Sigmoid colon (tissue), 7 donors: ENCODE results near the gene NHS. TPM values are rescaled to one million over a fixed set of nuclear protein-coding genes. Genes with fewer than 3 reads are reported as not detected.

Experiments
- DNase-seq: peaks from one replicate; pipeline ENCODE4 v3.0.0-alpha.2; 2019
- H3K27ac ChIP-seq, 4 donors: fragments of 200-600 bp; sonication (generic); one replicate each; pipeline ENCODE4 v1.5.1; 2016 to 2019; ENCODE audit warnings: mild to moderate bottlenecking in 1 of 4
- H3K27me3 ChIP-seq, 3 donors: fragments of 200-600 bp; sonication (generic); one replicate each; pipeline ENCODE4 v1.5.1; 2019; ENCODE audit warnings: mild to moderate bottlenecking in 1 of 3
- H3K36me3 ChIP-seq, 4 donors: fragments of 200-600 bp; sonication (generic); one replicate each; pipeline ENCODE4 v1.5.1; 2016 to 2019
- H3K4me1 ChIP-seq, 4 donors: fragments of 200-600 bp; sonication (generic); one replicate each; pipeline ENCODE4 v1.5.1; 2017 to 2019
- H3K4me3 ChIP-seq, 4 donors: fragments of 200-600 bp; sonication (generic); one replicate each; pipeline ENCODE4 v1.5.1; 2017 to 2019; ENCODE audit warnings: mild to moderate bottlenecking in 2 of 4, moderate library complexity in 1 of 4
- H3K9me3 ChIP-seq, 4 donors: fragments of 200-600 bp in 3 of 4; sonication (generic) in 3 of 4; one replicate each; pipeline versions ENCODE4 v1.5.1 to v1.6.1; 2013 to 2019
- EP300 ChIP-seq, 4 donors: sonication (generic); formaldehyde crosslinking; IDR thresholded peaks; one replicate each; pipeline ENCODE4 v1.6.1; 2017; ENCODE audit warnings: antibody characterized with exemption in 4 of 4
- POLR2A ChIP-seq, 2 donors: fragments of 450-650 bp; IDR thresholded peaks; one replicate each; pipeline ENCODE4 v1.6.1; 2016; ENCODE audit warnings: antibody characterized with exemption in 2 of 2, mild to moderate bottlenecking in 2 of 2, moderate library complexity in 2 of 2
- POLR2AphosphoS5 ChIP-seq, 4 donors: sonication (generic); formaldehyde crosslinking; IDR thresholded peaks; one replicate each; pipeline ENCODE4 v1.6.1; 2017; ENCODE audit warnings: antibody characterized with exemption in 4 of 4
- WGBS, 2 donors: extraction: QIAGEN DNeasy Blood & Tissue Kit; methylation state at CpG; one replicate each; pipeline ENCODE4 v1.1.7; 2013; 5-methylcytosine and 5-hydroxymethylcytosine counted together
- intact Hi-C: fragments of 100-400 bp; cut with DNase I; formaldehyde crosslinking; loops from one replicate; pipeline ENCODE4 v1.15.1; 2023
- polyA plus RNA-seq, 3 donors: library from polyadenylated mRNA; stranded (reverse); fragments of 200-250 nt; gene quantifications; one replicate each; pipeline ENCODE4 v1.2.3, GENCODE V29; 2013
- total RNA-seq, 4 donors: library from RNA; depleted of rRNA; stranded (reverse); fragments of >200 nt; gene quantifications; one replicate each; pipeline ENCODE4 v1.1.0, GENCODE V29; 2016
- TF ChIP-seq, protein P1 (sequence below), 4 experiments: fragments of 450-650 bp in 3 of 4; fragments of 200-600 bp in 1 of 4; IDR thresholded peaks; one replicate each; pipeline ENCODE4 v1.5.1; 2016 to 2019; ENCODE audit warnings: antibody characterized with exemption in 4 of 4, mild to moderate bottlenecking in 3 of 4, moderate library complexity in 2 of 4
- donor health status: healthy with polysubstance abuse.
- donor health status: Bipolar disorder and iron deficiency.
- donor health status: healthy.

The NHS gene
- total and polyA plus RNA-seq, 7 donors, result under 0.01 to 22.7 (median 9.3) TPM

- no peak overlapping the region for H3K4me3 ChIP-seq
- 88 to 95% methylated on average over 4 of the region's 4 CpGs for WGBS, 2 donors
- no peaks in the 10 kb centered on the region for H3K4me1 ChIP-seq
- intact Hi-C loops, result no loop called here
- H3K9me3 ChIP-seq, result no peaks in the 10 kb centered on the region
- no peaks in the 10 kb centered on the region for H3K27me3 ChIP-seq
- no peak for TF ChIP-seq POLR2AphosphoS5 (IDR thresholded peaks at IDR 0.05)
- TF ChIP-seq EP300 (IDR thresholded peaks at IDR 0.05), result no peak
- TF ChIP-seq, protein P1, sequence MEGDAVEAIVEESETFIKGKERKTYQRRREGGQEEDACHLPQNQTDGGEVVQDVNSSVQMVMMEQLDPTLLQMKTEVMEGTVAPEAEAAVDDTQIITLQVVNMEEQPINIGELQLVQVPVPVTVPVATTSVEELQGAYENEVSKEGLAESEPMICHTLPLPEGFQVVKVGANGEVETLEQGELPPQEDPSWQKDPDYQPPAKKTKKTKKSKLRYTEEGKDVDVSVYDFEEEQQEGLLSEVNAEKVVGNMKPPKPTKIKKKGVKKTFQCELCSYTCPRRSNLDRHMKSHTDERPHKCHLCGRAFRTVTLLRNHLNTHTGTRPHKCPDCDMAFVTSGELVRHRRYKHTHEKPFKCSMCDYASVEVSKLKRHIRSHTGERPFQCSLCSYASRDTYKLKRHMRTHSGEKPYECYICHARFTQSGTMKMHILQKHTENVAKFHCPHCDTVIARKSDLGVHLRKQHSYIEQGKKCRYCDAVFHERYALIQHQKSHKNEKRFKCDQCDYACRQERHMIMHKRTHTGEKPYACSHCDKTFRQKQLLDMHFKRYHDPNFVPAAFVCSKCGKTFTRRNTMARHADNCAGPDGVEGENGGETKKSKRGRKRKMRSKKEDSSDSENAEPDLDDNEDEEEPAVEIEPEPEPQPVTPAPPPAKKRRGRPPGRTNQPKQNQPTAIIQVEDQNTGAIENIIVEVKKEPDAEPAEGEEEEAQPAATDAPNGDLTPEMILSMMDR (IDR thresholded peaks at IDR 0.05), result no peak
- TF ChIP-seq POLR2A (IDR thresholded peaks at IDR 0.05), result no peak
- DNase-seq, result no peak
- H3K27ac ChIP-seq, result no peak overlapping the region
- H3K36me3 ChIP-seq, result peaks cover 0 to 9% (median 0%) of the 10 kb centered on the region in 4 donors
Observed at GRCh38 chrX:17721715-17722114, 346.7 kb downstream of the NHS start.

DNA sequence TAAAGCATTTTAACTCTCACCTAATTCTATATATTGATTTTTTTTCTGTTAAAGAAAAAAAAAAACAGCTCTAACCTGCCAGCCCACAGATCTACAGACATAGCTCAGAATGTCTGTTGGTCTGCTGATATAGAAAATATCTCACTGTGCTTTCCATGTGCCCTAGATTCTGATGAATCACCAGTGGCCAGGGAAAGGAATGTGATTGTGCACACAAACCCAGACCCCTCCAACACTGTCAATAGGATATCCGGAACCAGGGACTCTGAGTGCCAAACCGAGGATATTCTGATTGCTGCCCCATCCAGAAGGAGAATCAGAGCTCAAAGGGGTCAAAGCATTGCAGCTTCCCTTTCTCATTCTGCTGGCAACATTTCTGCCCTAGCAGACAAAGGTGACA lies 350.2 kb downstream of the NHS start:
- no peak for DNase-seq
- Histone ChIP-seq H3K27me3 (no peaks in the 10 kb centered on the region), H3K27ac (no peak overlapping the region), H3K9me3 (no peaks in the 10 kb centered on the region), H3K4me3 (no peak overlapping the region), H3K36me3 (peaks cover 0 to 15% (median 0%) of the 10 kb centered on the region in 4 donors), H3K4me1 (no peaks in the 10 kb centered on the region)
- intact Hi-C loops, result no loop called here
- TF ChIP-seq EP300 (IDR thresholded peaks at IDR 0.05) (no peak), POLR2A (IDR thresholded peaks at IDR 0.05) (no peak), POLR2AphosphoS5 (IDR thresholded peaks at IDR 0.05) (no peak)
- TF ChIP-seq, protein P1 (IDR thresholded peaks at IDR 0.05), result no peak
- 91 to 96% methylated on average over 2 of the region's 2 CpGs for WGBS, 2 donors

DNA sequence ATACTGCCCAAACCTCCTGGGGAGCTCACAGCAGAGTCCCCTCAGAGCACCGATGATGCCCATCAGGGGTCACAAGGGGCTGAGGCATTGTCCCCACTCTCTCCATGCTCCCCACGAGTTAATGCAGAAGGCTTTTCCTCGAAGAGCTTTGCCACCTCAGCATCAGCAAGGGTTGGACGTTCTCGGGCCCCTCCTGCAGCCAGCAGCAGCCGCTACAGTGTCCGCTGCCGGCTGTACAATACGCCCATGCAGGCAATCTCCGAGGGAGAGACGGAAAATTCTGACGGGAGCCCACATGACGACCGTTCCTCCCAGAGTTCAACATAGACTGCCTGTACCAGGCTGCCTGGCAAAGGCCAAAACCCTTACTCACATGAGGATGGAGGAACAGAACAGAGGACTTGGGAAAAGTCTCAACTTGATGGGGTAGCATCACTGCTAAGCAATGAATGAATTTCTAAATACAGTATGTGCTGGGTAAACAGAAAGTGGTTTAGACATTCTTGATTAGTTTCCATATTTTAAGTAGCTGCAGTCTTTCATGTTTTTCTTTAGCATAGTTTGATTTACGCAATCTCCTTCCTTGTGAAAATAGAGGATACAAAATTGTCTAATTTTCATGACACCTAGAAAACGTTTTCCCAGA lies 357.3 kb downstream of the NHS start:
- no peak for DNase-seq
- no peak overlapping the region for H3K4me3 ChIP-seq
- H3K4me1 ChIP-seq, result peaks cover 0 to 9% (median 0%) of the 10 kb centered on the region in 4 donors
- WGBS, 2 donors, result 88 to 91% methylated on average over 16 of the region's 16 CpGs
- TF ChIP-seq, protein P1 (IDR thresholded peaks at IDR 0.05), result no peak
- TF ChIP-seq EP300 (IDR thresholded peaks at IDR 0.05) (no peak), POLR2A (IDR thresholded peaks at IDR 0.05) (no peak), POLR2AphosphoS5 (IDR thresholded peaks at IDR 0.05) (no peak)
- H3K9me3 ChIP-seq, result no peaks in the 10 kb centered on the region
- no peak overlapping the region for H3K27ac ChIP-seq
- intact Hi-C loops, result no loop called here
- H3K27me3 ChIP-seq, result no peaks in the 10 kb centered on the region
- H3K36me3 ChIP-seq, result peaks cover 0 to 10% (median 0%) of the 10 kb centered on the region in 4 donors

DNA sequence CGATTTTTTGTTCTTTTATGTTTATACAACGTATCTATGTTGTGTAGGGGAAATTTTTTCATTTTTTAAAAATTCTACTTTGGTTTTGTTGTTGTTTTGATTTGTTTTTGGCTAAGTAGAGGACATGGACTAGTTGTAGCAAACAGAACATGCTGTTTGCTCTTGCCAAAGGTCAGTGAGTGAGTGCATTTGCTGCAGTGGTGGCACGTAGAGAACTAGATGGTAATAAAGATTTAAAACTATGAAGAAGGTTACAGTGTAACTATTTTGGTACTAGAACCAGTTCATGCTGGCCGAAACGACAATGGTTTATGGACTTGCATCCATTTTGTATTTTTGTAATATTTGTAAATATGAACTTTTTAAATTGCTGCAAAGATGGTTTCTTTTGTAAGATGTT lies 360.4 kb downstream of the NHS start:
- Histone ChIP-seq H3K36me3 (peaks cover 0 to 2% (median 0%) of the 10 kb centered on the region in 4 donors), H3K9me3 (no peaks in the 10 kb centered on the region), H3K27ac (peak overlapping the region; percentile 77 to 86 (median 82)), H3K27me3 (no peaks in the 10 kb centered on the region), H3K4me1 (peaks cover 0 to 18% (median 0%) of the 10 kb centered on the region in 4 donors), H3K4me3 (no peak overlapping the region)
- DNase-seq, result no peak
- intact Hi-C loops, result loop anchor here (5.0 kb wide), 2 partner anchors 358 to 1018 kb away; partner anchors contain the start of genes NHS and SYAP1
- TF ChIP-seq POLR2A (IDR thresholded peaks at IDR 0.05), result no peak
- TF ChIP-seq, protein P1 (IDR thresholded peaks at IDR 0.05), result no peak
- TF ChIP-seq POLR2AphosphoS5 (IDR thresholded peaks at IDR 0.05), result no peak
- TF ChIP-seq EP300 (IDR thresholded peaks at IDR 0.05), result no peak
- WGBS, 2 donors, result 10 to 57% methylated on average over 5 of the region's 5 CpGs
